CD4-positive, alpha-beta T cell treated with Interleukin-1 beta for 1 hour (primary cell): ENCODE results near the gene NRXN3.

Experiments
- DNase-seq, 2 donors: peaks; one replicate each; pipeline ENCODE4 v3.0.0-alpha.2; 2020 to 2022

The NRXN3 gene

GRCh38 chr14:79513446-79513845, 1343.3 kb downstream of the NRXN3 start:
- DNase-seq = no peak

- DNase-seq = no peak
Measured at GRCh38 chr14:79514700-79515099, 1344.5 kb downstream of the NRXN3 start.

GRCh38 chr14:79515158-79515557, 1345.0 kb downstream of the NRXN3 start:
- no peak for DNase-seq

GRCh38 chr14:79516009-79516408, 1345.8 kb downstream of the NRXN3 start:
- DNase-seq = no peak

- no peak for DNase-seq
Measured at GRCh38 chr14:79525416-79525815, 1355.2 kb downstream of the NRXN3 start.

GRCh38 chr14:79528828-79529416, 1358.7 kb downstream of the NRXN3 start:
- no peak for DNase-seq

GRCh38 chr14:79530555-79530954, 1360.4 kb downstream of the NRXN3 start:
- DNase-seq = no peak

- no peak for DNase-seq
Measured at GRCh38 chr14:79534703-79535353, 1364.7 kb downstream of the NRXN3 start.

GRCh38 chr14:79540394-79540793, 1370.2 kb downstream of the NRXN3 start:
- DNase-seq = no peak

GRCh38 chr14:79542121-79542520, 1371.9 kb downstream of the NRXN3 start:
- no peak for DNase-seq

- DNase-seq = no peak
Measured at GRCh38 chr14:79543348-79543747, 1373.2 kb downstream of the NRXN3 start.

GRCh38 chr14:79543967-79544697, 1374.0 kb downstream of the NRXN3 start:
- DNase-seq = no peak

GRCh38 chr14:79544698-79545070, 1374.5 kb downstream of the NRXN3 start:
- DNase-seq = no peak

GRCh38 chr14:79548836-79549235, 1378.7 kb downstream of the NRXN3 start:
- no peak for DNase-seq

GRCh38 chr14:79549515-79549914, 1379.3 kb downstream of the NRXN3 start:
- DNase-seq = no peak

GRCh38 chr14:79551523-79551922, 1381.3 kb downstream of the NRXN3 start:
- no peak for DNase-seq

GRCh38 chr14:79552778-79553177, 1382.6 kb downstream of the NRXN3 start:
- no peak for DNase-seq

- no peak for DNase-seq
Measured at GRCh38 chr14:79554816-79555215, 1384.6 kb downstream of the NRXN3 start.

- no peak for DNase-seq
Measured at GRCh38 chr14:79555429-79555828, 1385.3 kb downstream of the NRXN3 start.

- no peak for DNase-seq
Measured at GRCh38 chr14:79557309-79557708, 1387.1 kb downstream of the NRXN3 start.

GRCh38 chr14:79562185-79562584, 1392.0 kb downstream of the NRXN3 start:
- DNase-seq = no peak

GRCh38 chr14:79564371-79564770, 1394.2 kb downstream of the NRXN3 start:
- no peak for DNase-seq

- DNase-seq = no peak
Measured at GRCh38 chr14:79567306-79567705, 1397.1 kb downstream of the NRXN3 start.

GRCh38 chr14:79568594-79568993, 1398.4 kb downstream of the NRXN3 start:
- DNase-seq = no peak
